HG03457 (cell line): Measurements from ENCODE around the gene PLPP4.

Experiments used
- ATAC-seq: cut with Tn5 transposase; IDR thresholded peaks from one replicate; pipeline ENCODE4 v1.9.1; 2021; ENCODE audit warnings: moderate number of reproducible peaks; ENCODE audit not compliant: unreplicated experiment

Gene PLPP4

DNA sequence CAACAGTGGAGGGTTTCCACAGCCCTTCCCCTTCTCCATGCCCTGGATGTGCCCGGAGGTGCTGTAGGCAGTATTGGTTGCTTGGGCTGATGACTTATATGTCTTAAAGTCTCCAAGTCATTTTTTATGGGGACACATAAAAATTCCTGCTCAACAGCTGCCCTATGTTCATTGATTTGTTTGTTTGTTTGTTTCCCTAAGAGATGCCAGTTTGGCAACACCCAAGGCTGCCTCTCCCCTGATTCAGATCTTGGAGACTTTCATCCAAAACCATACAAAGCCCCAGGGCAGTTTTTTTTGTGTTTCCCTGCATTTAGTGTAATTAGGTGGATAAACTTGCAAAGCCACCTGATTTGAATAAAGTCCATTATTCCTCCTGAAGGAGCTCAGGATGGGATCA, 115.3 kb downstream of the PLPP4 start:
- no peak for ATAC-seq

DNA sequence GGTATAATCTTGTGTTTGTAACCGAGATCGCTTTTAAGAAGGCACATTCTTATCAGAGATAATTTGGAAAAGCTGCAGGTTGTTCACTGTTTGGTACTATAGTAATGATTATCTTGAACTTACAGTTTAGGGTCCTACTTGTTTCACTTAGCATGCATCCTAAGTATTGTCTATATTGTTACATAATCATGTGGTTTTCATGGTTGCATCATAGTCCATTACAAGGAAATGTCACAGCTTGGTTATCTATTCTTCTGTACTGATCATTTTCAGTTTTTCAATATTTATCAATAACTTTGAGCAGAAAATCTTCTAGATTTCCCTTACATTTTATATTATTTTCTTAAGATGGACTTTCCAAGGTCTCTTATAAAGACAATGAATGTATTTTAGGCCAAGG, 116.3 kb downstream of the PLPP4 start:
- ATAC-seq, result no peak

DNA sequence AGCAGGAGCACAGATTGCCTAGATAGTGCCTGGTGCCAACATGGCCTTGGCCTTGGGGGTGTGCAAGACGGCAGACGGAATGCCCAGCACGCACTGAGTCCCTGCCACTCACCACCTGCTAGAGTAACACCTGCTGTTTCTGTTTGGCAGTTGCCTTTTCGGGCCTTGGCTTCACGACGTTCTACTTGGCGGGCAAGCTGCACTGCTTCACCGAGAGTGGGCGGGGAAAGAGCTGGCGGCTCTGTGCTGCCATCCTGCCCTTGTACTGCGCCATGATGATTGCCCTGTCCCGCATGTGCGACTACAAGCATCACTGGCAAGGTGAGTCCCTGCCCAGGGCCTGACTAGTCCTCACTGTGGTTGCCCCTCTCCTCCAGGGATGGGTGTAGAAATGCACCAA, 118.0 kb downstream of the PLPP4 start:
- ATAC-seq, result no peak

DNA sequence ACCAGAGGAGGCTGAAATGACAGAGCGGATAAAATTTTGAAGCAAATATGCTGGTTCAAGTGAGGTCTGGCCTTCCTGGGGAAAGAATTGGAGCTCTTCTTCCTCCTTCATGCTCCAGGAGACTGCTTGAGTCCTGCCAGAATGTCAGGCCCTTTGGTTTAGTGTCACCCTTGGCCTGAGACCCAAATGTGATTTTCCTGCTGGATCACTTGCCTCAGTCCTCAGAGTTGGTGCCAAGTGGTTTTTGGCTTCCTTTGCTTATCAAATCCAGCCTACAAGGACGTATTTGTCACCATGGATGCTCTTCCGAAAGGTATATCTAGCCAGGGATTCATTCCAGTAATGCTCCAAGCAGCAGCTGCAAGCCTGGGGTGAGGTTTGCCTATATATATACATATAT, 118.4 kb downstream of the PLPP4 start:
- ATAC-seq, result no peak

DNA sequence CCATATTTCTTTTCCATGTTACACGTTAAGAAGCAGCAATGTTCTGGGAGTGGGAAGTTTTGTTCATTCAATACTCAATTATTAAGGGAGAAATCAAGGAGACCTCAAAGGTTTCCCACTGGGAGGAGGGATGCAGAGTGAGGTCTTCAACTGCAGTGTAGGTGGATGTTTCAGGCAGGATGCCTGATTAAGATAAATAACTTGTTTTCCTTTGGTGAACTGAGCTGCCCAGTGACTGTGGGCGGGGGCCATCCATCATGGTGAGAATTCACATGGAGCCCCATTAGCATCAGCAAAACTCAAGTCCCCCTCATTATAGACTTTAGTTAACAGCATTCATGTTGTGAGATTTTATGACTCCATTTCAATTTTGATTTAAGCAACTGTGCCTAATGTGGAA, 121.1 kb downstream of the PLPP4 start:
- no peak for ATAC-seq

DNA sequence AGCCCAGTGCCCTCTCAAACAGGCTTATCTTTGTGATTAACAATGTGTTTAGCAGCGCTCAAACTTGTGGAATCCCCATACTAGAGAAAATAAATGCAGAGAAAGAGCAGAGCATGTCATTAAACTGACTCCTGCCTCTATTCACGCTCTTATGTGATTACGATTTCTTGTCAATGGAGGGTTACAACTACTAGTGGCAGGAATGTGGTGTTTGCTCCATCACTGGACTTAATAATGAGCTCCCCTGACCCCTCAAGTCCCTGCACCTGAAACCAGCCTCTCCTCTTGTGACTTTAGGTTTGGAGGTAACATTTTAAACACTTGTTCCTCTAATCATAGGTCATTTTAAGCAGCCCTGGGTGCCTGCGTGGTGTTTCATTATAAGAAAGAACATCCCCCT, 121.9 kb downstream of the PLPP4 start:
- ATAC-seq, result no peak

DNA sequence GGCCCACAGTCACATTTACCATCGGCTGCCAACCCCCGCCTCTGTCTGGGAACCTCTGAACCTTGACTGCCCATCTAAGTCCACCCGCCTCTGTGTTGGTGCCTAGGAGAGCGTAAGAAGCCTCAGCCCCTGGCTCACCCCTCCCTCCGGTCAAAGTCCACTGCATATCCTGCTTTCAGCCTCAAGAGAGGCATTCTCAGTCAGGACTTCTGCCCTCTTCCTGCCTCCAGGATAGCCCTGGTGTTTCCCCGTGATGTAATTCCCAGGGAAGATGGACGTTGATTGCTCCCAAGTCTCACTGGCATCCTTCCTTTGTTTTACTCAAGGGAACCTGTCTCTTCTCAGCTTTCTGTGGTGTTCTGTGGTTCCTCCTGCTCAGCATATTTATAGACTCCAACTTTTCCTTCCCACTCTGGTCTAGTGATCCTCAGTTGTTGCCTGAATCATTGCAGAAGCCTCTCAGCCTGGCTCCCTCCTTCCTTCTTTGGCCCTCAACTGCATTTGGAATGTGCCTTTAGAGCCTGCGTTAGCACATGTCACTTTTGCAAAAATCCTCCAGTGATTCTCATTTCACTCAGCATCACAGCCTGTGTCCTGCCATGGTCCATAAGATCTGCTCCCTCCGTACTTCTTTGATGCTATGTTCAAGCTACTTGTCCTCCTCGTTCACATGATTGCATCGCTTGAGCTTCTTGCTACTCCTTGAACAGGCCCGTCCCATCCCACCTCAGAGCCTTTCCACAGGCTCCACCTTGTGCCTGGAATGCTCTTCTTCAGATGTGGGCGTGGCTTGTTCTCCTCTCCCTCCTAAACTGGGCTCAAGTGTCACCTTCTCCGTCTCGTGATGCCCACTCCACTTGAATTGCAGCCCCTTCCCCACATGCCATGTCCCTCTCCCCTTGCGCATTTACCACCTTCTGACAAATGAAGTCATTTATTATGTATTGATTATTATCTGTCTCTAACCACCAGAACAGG, 124.2 kb downstream of the PLPP4 start:
- ATAC-seq, result no peak

DNA sequence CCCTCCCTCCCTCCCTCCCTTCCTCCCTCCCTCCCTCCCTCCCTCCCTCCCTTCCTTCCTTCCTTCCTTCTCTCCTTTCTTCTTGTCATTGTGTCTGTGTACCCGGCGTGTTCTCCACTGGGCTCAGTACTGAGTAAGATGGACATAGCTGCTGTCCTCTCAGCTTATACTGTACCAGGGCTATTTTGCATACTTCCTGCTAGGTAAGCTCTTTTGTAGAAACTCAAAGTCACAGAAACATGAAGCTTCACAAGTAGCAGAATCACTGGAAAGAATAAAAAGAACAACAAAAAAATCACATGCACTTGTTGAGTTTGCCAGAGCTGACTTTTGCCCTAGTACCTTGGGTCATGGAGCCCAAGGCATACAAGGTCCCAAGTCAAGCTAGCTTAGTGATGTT, 125.7 kb downstream of the PLPP4 start:
- no peak for ATAC-seq

DNA sequence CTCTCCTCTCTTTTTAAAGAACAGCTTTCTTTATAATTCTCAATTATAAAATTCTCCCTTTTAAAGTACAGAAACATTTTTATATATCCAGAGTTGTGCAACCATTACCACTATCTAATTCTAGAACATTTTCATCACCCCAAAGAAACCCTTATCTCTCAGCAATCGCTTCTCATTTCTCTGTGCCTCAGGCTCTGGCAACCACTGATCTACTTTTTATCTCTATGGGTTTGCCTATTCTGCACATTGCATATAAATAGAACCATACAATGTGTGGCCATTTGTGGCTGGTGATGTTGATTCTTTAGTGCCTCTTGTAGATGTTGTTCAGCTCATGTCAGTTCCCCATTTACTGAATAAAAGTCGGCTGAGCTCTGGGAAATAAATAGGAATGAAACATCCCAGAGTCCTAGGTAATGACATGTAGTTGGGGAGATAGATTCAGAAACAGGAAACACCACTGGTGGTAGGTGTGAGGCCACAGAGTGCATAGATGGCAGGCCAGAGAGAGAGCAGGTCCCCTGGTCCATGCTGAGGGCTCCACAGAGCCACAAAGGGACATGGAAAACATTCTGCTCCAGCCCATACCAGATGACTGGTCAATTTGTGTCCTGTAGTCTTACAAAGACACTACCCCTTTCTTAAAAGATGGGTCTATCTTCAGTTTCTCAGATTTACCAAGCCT, 126.5 kb downstream of the PLPP4 start:
- no peak for ATAC-seq

DNA sequence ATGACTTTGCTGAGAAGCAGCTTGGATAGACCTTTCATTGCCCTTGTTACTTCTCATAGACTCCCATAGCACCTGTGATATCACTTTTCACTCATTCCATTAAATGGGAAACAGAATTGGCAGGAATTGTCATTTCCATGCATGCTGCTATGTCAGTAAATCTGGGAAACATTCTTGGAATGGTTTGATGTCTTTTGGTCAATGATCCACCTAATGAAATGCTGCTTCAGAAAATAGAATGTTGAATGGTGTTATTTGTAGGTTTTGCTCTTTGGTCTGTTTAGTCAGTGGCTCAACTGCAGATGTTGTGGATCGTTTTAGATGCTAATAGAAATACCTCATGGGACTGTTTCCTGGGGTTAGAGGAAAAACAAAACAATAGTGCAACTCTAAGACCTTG, 127.8 kb downstream of the PLPP4 start:
- ATAC-seq, result no peak

DNA sequence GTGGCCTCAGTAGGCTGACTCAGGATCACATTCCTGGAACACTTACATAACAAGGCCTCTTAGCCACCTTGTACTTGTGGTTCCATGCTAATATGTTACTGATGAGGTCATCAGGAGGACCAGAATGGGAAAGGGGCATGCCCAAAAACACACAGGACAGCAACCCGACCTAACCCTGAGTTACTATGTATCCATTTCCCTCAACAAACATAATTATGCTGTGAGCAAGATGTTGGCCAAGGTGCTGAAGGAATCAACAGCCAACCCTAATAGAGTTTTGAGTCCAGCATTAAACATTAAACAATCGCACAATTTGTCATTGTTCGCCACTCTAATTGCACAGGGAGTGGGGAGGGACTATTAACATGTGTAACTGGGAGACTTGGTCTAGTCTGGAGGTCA, 129.4 kb downstream of the PLPP4 start:
- no peak for ATAC-seq

DNA sequence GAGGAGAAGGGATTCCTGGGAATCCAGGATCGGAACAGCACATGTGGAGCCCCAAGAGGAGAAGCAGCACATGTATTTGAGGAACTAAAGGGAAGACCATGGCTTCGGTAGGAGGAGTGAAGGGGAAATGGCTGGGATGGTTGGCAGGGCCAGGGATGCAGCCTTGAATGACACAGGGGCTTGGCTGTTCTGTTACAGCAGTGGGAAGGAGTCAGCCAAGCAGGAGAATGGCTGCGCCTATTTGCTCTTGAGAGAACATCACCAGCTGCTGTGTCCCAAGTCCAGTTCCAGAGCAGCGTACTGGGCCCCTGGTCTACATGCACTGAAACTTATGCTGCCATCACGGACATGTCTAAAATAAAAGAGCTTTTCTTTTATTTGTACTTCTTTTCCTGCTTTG, 130.0 kb downstream of the PLPP4 start:
- ATAC-seq, result no peak

DNA sequence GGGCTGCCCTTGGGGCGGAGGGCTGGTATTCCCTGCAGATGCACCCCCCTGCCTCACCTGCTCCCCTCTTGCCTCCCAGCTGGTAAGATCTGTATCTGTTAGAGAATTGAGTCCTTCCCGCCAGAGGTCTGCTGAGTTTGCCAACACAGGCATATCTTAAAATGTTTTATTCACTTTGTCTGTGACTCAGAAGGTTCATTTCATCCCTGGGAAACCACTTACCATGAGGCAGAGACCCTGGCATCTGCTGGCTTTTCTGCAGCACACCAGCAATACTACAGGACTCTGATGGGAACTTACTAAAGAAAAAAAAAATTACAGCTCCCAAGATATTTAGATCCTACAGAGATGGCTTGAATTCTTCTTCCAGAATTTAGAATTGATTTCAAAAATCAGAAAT, 131.3 kb downstream of the PLPP4 start:
- no peak for ATAC-seq

DNA sequence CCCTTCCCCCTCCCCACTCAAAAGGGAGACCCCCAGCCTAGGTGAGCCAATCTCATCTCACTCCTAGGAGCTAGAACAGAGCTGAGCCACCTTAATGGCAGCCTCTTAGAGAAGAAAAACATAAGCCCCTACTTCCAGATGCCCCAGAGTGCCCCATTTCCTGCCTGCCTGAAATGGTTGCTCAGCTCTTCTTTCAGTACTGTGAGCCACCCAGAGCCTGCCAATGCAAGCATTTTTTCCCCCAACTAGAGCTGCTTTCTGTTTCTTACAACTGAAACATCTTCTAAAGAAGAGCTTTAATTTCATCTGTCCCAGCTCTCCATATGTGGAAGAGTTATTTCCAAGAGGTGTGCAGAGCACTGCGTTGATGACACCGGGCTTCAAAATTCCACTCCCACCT, 136.7 kb downstream of the PLPP4 start:
- no peak for ATAC-seq

DNA sequence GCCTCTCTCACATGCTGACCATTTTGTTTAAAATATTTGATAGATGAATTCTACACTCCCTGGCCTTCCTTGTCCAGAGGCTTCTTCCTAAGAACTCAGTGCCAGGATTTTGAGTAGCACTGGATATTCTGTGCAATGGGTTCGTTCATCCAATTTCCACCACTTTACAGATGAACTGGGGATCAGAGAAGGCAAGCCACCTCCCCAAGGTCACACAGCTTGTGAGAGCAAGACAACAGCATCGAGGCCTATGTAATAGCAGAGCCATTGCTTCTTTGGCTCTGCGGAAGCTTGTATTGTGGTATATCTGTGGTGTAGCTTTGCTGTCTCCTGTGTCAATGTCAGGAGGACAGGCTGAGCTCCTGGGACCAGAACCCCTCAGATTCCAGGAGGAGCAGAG, 140.9 kb downstream of the PLPP4 start:
- ATAC-seq, result no peak

DNA sequence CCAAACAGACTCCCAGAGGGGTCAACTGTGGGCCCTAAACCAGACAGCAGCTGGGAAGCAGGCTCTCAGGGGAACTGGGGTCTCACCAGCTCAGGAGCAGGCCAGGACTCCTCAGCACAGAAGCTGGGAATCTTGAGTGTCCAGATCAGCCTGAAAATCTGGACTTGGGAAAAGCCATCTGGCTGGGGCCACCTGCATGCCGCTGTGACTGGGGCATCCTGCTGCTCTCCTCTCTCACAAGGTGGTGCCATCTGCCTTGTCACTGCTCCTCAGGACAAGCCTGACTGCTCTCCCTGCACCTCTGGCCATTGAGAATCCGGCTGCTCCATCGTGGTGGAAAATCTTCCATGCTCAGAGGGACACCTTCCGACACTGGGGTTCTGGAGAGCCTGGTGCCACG, 141.4 kb downstream of the PLPP4 start:
- ATAC-seq, result no peak

DNA sequence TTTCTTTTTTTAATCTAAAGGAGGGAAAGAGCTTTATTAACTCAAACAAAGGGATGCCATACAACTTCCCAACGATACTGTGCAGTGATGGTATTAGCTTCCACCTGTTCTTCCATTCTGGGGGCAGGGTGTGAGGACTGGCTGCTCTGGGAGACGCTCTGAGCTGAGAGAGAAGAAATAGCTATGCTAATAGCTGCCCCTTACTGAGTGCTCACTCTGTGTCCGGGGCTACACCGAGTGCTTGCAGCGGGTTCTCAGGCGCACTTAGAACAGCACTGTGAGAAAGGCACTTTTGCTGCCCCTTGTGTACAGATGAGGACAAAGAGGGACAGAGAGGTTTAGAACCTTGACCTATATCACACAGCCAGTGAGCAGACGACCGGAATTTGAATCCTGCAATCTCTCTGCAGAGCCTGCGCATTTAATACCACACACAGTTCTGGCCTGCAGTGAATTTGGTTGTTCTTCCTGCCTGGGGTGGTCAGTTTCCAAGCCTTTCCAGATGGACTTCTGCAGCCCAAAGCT, 142.2 kb downstream of the PLPP4 start:
- no peak for ATAC-seq

DNA sequence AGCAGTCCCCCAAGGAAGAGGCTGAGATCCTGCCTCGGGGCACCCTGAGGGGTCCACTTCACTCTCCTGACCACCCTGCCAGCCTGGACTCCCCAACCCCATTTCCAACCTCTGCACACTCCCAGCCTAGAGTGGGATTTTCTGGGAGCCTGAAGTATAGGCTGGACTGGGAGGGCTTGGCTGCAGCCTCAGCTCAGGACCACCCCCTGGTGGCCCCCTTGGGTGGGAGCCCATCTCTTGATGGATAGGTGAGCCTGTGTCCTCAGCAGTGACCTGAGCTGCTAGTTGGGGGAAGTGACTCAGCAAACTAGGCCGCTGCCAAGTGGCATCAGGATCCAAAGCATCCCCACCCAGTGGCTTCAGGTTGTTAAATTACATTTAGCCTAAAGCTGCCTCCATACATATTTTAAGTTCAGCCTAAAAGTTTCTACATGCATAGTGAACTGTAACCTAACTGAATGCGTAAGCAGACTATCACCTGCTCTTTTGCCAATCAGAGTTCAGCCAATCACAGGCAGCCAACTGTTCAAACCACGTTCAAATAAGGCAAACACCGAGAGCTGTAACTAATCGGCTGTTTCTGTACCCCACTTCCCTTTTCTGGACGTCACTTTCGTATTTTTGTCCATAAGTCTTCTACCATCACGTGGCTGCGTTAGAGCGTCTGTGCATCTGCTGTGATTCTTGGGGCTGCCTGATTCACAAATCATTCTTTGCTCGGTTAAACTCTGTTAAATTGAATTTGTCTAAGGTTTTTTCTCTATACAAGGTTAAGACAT, 144.0 kb downstream of the PLPP4 start:
- no peak for ATAC-seq

DNA sequence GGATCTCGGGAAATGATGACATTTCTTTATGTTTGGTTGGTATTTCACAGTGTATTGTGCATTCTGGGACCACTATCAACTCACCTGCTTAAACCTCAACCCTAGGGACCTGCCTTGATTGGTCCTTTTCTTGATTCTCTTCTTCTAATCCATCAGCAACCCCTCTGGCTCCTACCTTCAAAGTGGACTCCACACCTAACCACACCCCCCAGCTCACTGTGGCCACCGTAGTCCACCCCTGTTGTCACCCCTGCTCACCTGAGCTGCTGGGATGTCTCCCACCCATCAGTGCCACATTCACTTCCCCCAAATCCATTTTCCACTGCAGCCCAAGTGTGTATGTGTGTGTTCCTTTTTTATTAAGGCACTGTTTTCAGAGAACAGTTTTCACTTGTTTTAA, 145.0 kb downstream of the PLPP4 start:
- no peak for ATAC-seq

DNA sequence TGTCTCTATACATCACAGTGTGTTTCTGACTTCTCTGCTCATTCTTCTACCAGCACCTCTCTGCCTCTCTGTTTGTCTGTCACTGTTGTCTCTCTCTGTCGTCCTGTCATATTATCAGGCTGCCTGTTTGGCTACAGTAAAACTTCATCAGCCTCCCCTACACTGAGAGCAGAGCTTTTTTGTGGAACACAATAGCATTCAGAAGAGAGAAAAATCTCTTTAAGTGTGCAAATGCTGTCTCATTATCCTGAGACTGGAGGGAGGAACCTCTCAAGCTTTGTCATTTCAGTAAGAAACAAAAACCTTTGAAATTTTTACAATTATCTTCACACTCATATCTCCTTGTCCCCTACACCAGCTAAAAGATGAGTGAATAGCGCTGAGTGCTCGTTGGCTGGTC, 148.4 kb downstream of the PLPP4 start:
- ATAC-seq, result no peak

DNA sequence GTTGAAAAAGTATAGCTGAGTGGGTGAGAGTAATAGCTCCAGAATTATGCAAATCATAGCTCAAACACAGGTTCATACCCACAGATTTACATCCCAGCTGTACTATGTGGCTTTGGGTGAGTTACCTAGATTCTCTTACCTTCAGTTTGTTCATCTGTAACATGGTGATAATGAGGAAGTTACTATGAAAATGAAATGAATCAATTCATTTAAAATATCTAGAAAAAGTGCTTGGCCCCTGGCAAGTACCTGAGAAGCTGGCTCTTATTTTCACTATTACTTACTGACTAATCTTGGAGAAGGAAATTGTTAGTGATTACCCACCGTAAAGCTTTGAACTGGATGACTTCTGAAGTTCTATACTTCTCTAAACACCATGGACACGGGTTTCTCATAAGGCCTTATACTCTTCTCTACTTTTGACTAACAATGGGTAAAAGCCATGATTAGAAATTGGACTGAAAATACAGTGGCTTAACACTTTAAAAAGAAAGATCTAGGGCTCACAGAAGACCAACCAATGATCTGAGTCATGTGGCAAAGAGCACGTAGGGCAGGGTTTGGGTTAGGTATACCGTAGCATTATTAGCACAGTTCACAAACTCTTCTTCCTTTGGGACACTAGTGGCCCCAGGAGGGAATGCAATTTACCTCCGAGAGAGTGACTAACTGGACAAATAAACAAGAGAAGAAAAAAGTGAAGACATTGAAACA, 149.2 kb downstream of the PLPP4 start:
- peak; percentile 66 for ATAC-seq
